H4 (cell line): Measurements from ENCODE around the gene DEFB128. TPM values are rescaled to one million over a fixed set of nuclear protein-coding genes. Genes with fewer than 3 reads are reported as not detected.

Experiments
- DNase-seq: peaks from one replicate; pipeline ENCODE4 v3.0.0-alpha.2; 2015; ENCODE audit warnings: low spot score
- total RNA-seq: library from RNA; depleted of rRNA; stranded (reverse); fragments of >200 nt; shearing (Covaris generic); gene quantifications from 2 replicates; pipeline ENCODE4 v1.2.3, GENCODE V29; 2014; rRNA removed

Gene DEFB128
- total RNA-seq, 1 experiment from 2014 or later, result not detected

GRCh38 chr20:152131-152530 lies 37.4 kb downstream of the DEFB128 start:
- DNase-seq, result no peak

- DNase-seq, result no peak
Observed at GRCh38 chr20:145877-146276, 43.6 kb downstream of the DEFB128 start.

- no peak for DNase-seq
Observed at GRCh38 chr20:142290-142689, 47.2 kb downstream of the DEFB128 start, which contains the start of gene DEFB126. TSS of gene DEFB126 (plus strand) at chr20:142590. CDS start at chr20:142629, 39 bp downstream.

Other genes starting within 250 kb of the DEFB128 start
- not detected in 2 replicates for gene DEFB125, start 102.0 kb downstream of the DEFB128 start, total RNA-seq
- not detected in 2 replicates for gene DEFB126, start 47.1 kb downstream of the DEFB128 start, total RNA-seq
- gene DEFB127, start 32.3 kb downstream of the DEFB128 start, total RNA-seq, result not detected in 2 replicates
- gene DEFB129, start 37.5 kb upstream of the DEFB128 start, total RNA-seq, result not detected in 2 replicates
- not detected in 2 replicates for gene DEFB132, start 68.0 kb upstream of the DEFB128 start, total RNA-seq
- 1.6 TPM in 2 replicates for gene C20orf96, start 101.0 kb upstream of the DEFB128 start, total RNA-seq
- 7.6 and 8.2 TPM in 2 replicates for gene ZCCHC3, start 107.9 kb upstream of the DEFB128 start, total RNA-seq
- 1.9 and 2.2 TPM in 2 replicates for gene SOX12, start 135.8 kb upstream of the DEFB128 start, total RNA-seq
- 69.6 and 72.8 TPM in 2 replicates for gene NRSN2, start 157.4 kb upstream of the DEFB128 start, total RNA-seq
- gene TRIB3, start 191.0 kb upstream of the DEFB128 start, total RNA-seq, result 69.2 and 99.3 TPM in 2 replicates
- 91.7 and 95.5 TPM in 2 replicates for gene RBCK1, start 218.6 kb upstream of the DEFB128 start, total RNA-seq